A673 (cell line): ENCODE results near the gene STX1A.

ENCODE experiments used
- CTCF ChIP-seq: fragments of 300-800, 200-600 bp; sonication (generic); conservative IDR thresholded peaks from 2 replicates; pipeline ENCODE4 v1.5.1; 2017; ENCODE audit warnings: low read depth, mild to moderate bottlenecking, antibody characterized with exemption, low read length, moderate library complexity, mixed read lengths
- EZH2 ChIP-seq: fragments of 200-600 bp; sonication (generic); IDR thresholded peaks from 2 replicates; pipeline ENCODE4 v1.6.1; 2017; ENCODE audit warnings: borderline replicate concordance, low read depth, mild to moderate bottlenecking, mixed read lengths, antibody characterized with exemption, low read length; ENCODE audit not compliant: poor library complexity, severe bottlenecking

- no peak for TF ChIP-seq CTCF
- no peak for TF ChIP-seq EZH2
Measured at GRCh38 chr7:73688288-73688687, 31.2 kb downstream of the STX1A start.
